Heart right ventricle (tissue), 16 donors: Measurements from ENCODE around the gene ENGASE. TPM values are rescaled to one million over a fixed set of nuclear protein-coding genes. Genes with fewer than 3 reads are reported as not detected.
A peak's percentile ranks its signal among the peaks of the same experiment; 100 is the strongest.

Experiments
- ATAC-seq, 8 donors: fragments of 200-7000 bp; cut with Tn5 transposase; one replicate each; pipeline ENCODE4 v1.9.1; 2020; ENCODE audit warnings: mild to moderate bottlenecking in 8 of 8, moderate library complexity in 8 of 8, moderate number of reproducible peaks in 1 of 8
- DNase-seq, 2 donors: peaks; one replicate each; pipeline ENCODE4 v3.0.0-alpha.2; 2020
- H3K27ac ChIP-seq, 10 donors: fragments of 200-600 bp; sonication (generic) in 2 of 10; one replicate each; pipeline versions ENCODE4 v1.5.0 to v1.8.0; 2020 to 2022; ENCODE audit warnings: mild to moderate bottlenecking in 3 of 10
- H3K27me3 ChIP-seq, 7 donors: fragments of 200-600 bp; one replicate each; pipeline ENCODE4 v1.8.0; 2021 to 2022; ENCODE audit warnings: mild to moderate bottlenecking in 2 of 7
- H3K36me3 ChIP-seq, 9 donors: fragments of 200-600 bp; sonication (generic) in 1 of 9; one replicate each; pipeline versions ENCODE4 v1.5.0 to v1.8.0; 2020 to 2022; ENCODE audit warnings: mild to moderate bottlenecking in 2 of 9
- H3K4me1 ChIP-seq, 9 donors: fragments of 200-600 bp; sonication (generic) in 1 of 9; one replicate each; pipeline versions ENCODE4 v1.5.0 to v1.8.0; 2020 to 2022; ENCODE audit warnings: mild to moderate bottlenecking in 4 of 9
- H3K4me3 ChIP-seq, 10 donors: fragments of 200-600 bp; sonication (generic) in 2 of 10; one replicate each; pipeline versions ENCODE4 v1.5.0 to v1.8.0; 2020 to 2022; ENCODE audit warnings: mild to moderate bottlenecking in 7 of 10, moderate library complexity in 2 of 10
- H3K9me3 ChIP-seq, 11 donors: fragments of 200-600 bp in 10 of 11; sonication (generic) in 2 of 11; one replicate each; pipeline versions ENCODE4 v1.5.0 to v1.8.0; 2013 to 2022; ENCODE audit warnings: mild to moderate bottlenecking in 2 of 11, control low read depth in 1 of 11, moderate library complexity in 1 of 11
- CTCF ChIP-seq, 9 donors: fragments of 200-600 bp; sonication (generic) in 2 of 9; IDR thresholded peaks; one replicate each; pipeline versions ENCODE4 v1.5.0 to v1.8.0; 2021 to 2022; ENCODE audit warnings: antibody characterized with exemption in 9 of 9, mild to moderate bottlenecking in 5 of 9, moderate library complexity in 1 of 9
- WGBS, 2 donors: extraction: QIAGEN DNeasy Blood & Tissue Kit; methylation state at CpG; one replicate each; pipeline ENCODE4 v1.1.7; 2013; ENCODE audit warnings: inconsistent platforms in 1 of 2; 5-methylcytosine and 5-hydroxymethylcytosine counted together
- intact Hi-C, 10 donors: fragments of 100-400 bp; cut with DNase I; formaldehyde crosslinking; loops; one replicate each; pipeline versions ENCODE4 v1.11.1 to v1.14.2; 2022
- polyA plus RNA-seq, 2 donors: library from polyadenylated mRNA; stranded (reverse); fragments of 200-250 nt; gene quantifications; one replicate each; pipeline ENCODE4 v1.2.3, GENCODE V29; 2013
- total RNA-seq, 10 donors: library from RNA; stranded (reverse); fragmentation: NEBNext Ultra II Directional in 3 of 10; extraction: Animal tissue kit (Norgen Biotek cat#: 25700) in 3 of 10; gene quantifications; one replicate each; pipeline versions ENCODE4 v1.2.1 to v1.2.4, GENCODE V29; 2021 to 2023
- donor health status: Arrhythmogenic right ventricular cardiomyopathy.
- donor health status: ischemic (EF 13 %, LVEDD 7.1; RV severe dilation, severe dysfunction).
- donor health status: healthy with polysubstance abuse.
- donor health status: DM: no; HTN: yes; CAD: no.
- donor health status: DM: no; HTN: no; CAD: no.
- donor health status: ischemic (EF 25% LVEDD 6.9; RV normal size, moderate dysfunction).
- donor health status: ischemic (EF 25% LVEDD 5.7; RV mildly dilated, moderate dysfunction).
- donor health status: healthy.
- donor health status: DM: yes; HTN: yes; CAD: no.
- donor health status: Ischemic cardiomyopathy.
- donor health status: ischemic (EF 35%, LVEDD 5.7; RV mildly dilated, moderate dysfunction).
- donor health status: nonischemic (EF 11% LVEDD 7.7; RV severe dilation, severe dysfunction).
- donor health status: DM: yes; HTN: yes; CAD: no.
- donor health status: PGD.
- donor health status: ischemic (EF 29% LVEDD 5.4; RV normal size, mild dysfunction).
- donor health status: nonischemic (EF 23%, LVEDD 6.1; RV moderate dilation, normal function).

The ENGASE gene
- total and polyA plus RNA-seq, 12 donors, result 9.7 to 54.1 (median 26.6) TPM

GRCh38 chr17:79083191-79083971 is 8.8 kb downstream of the ENGASE start:
- Histone ChIP-seq H3K27ac (no peak overlapping the region), H3K27me3 (no peaks in the 10 kb centered on the region), H3K9me3 (no peaks in the 10 kb centered on the region), H3K4me3 (no peak overlapping the region), H3K4me1 (peaks cover 0 to 21% (median 10%) of the 10 kb centered on the region in 9 donors), H3K36me3 (peaks cover 4 to 95% (median 49%) of the 10 kb centered on the region in 9 donors)
- no peak for TF ChIP-seq CTCF (IDR thresholded peaks at IDR 0.05)
- no peak for DNase-seq
- whole genome bisulfite sequencing, 2 donors, result 77 to 81% methylated on average over 28 of the region's 28 CpGs
- intact Hi-C loops, result loop anchor here in 7 of 10 donors (5.0 to 10.0 kb wide), 6 partner anchors 36 to 631 kb away; partner anchors contain the start of gene C1QTNF1 (in 1 of the 7)
- ATAC-seq, result no peak

GRCh38 chr17:79084291-79085153 is 9.9 kb downstream of the ENGASE start:
- intact Hi-C loops, result loop anchor here in 7 of 10 donors (5.0 to 10.0 kb wide), 7 partner anchors 37 to 630 kb away; partner anchors contain the start of gene C1QTNF1 (in 1 of the 7)
- 94% methylated on average over 31 of the region's 31 CpGs for WGBS, 2 donors
- Histone ChIP-seq H3K27ac (no peak overlapping the region), H3K4me3 (no peak overlapping the region), H3K4me1 (peaks cover 0 to 21% (median 10%) of the 10 kb centered on the region in 9 donors), H3K9me3 (no peaks in the 10 kb centered on the region), H3K27me3 (no peaks in the 10 kb centered on the region), H3K36me3 (peaks cover 4 to 87% (median 41%) of the 10 kb centered on the region in 9 donors)
- peak in 1 of 2 donors; percentile 5 for DNase-seq
- no peak for ATAC-seq
- TF ChIP-seq CTCF (IDR thresholded peaks at IDR 0.05), result no peak

- no peak for TF ChIP-seq CTCF (IDR thresholded peaks at IDR 0.05)
These were observed 10.7 kb downstream of the ENGASE start for GRCh38 chr17:79085154-79085920.

More at GRCh38 chr17:79085154-79085920, 10.7 kb downstream of the ENGASE start:
- Histone ChIP-seq H3K4me1 (peaks cover 0 to 28% (median 13%) of the 10 kb centered on the region in 9 donors), H3K4me3 (no peak overlapping the region), H3K36me3 (peaks cover 4 to 79% (median 33%) of the 10 kb centered on the region in 9 donors), H3K27ac (no peak overlapping the region), H3K27me3 (peaks cover 0 to 4% (median 0%) of the 10 kb centered on the region in 7 donors), H3K9me3 (no peaks in the 10 kb centered on the region)
- WGBS, 2 donors, result 88 to 95% methylated on average over 29 to 30 of the region's 30 CpGs
- ATAC-seq (no peak), DNase-seq (peak in 1 of 2 donors; percentile 10)
- intact Hi-C loops, result loop anchor here in 4 of 10 donors (5.0 to 10.0 kb wide), 5 partner anchors 51 to 629 kb away; no protein-coding TSS in a partner anchor
